A549 (cell line): ENCODE data around the gene CA10.

ENCODE experiments used
- EHMT2 ChIP-seq: fragments of 200-600 bp; sonication (generic); IDR thresholded peaks from 2 replicates; pipeline ENCODE4 v1.6.1; 2016; ENCODE audit warnings: antibody characterized with exemption, low read depth, mild to moderate bottlenecking, moderate library complexity
- RFX5 ChIP-seq: fragments of 450-650 bp; IDR thresholded peaks from 2 replicates; pipeline ENCODE4 v1.7.1; 2014; ENCODE audit warnings: antibody characterized with exemption, mild to moderate bottlenecking, moderate library complexity
- TF ChIP-seq, protein P1 (sequence below): fragments of 200-600 bp; sonication (generic); IDR thresholded peaks from 2 replicates; pipeline ENCODE4 v1.6.1; 2016; ENCODE audit warnings: antibody characterized with exemption, mild to moderate bottlenecking, moderate library complexity
- TF ChIP-seq, protein P2 (sequence below): fragments of >200 bp; sonication (Bioruptor Twin); formaldehyde crosslinking; IDR thresholded peaks from 3 replicates; pipeline ENCODE4 v1.5.1; 2016

DNA sequence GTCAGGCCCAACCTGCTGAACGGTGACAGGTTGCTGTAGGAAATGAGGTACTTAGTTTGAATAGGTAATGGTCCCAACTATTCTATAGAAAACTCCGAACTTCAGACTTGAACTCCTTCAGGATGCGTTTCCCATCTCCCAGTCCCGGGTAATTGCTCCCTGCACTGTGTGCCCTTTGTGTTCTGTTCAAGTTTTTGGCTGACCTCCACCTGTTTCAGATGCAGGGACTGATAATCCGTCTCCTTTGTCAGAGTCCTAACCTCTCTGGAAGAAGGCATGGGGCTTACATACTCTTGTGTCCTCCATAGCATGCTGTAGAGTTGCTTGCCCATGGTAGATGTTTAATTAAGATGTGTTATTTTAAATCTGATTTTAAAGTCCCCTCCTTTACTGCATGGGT lies 547.7 kb downstream of the CA10 start:
- TF ChIP-seq, protein P1, sequence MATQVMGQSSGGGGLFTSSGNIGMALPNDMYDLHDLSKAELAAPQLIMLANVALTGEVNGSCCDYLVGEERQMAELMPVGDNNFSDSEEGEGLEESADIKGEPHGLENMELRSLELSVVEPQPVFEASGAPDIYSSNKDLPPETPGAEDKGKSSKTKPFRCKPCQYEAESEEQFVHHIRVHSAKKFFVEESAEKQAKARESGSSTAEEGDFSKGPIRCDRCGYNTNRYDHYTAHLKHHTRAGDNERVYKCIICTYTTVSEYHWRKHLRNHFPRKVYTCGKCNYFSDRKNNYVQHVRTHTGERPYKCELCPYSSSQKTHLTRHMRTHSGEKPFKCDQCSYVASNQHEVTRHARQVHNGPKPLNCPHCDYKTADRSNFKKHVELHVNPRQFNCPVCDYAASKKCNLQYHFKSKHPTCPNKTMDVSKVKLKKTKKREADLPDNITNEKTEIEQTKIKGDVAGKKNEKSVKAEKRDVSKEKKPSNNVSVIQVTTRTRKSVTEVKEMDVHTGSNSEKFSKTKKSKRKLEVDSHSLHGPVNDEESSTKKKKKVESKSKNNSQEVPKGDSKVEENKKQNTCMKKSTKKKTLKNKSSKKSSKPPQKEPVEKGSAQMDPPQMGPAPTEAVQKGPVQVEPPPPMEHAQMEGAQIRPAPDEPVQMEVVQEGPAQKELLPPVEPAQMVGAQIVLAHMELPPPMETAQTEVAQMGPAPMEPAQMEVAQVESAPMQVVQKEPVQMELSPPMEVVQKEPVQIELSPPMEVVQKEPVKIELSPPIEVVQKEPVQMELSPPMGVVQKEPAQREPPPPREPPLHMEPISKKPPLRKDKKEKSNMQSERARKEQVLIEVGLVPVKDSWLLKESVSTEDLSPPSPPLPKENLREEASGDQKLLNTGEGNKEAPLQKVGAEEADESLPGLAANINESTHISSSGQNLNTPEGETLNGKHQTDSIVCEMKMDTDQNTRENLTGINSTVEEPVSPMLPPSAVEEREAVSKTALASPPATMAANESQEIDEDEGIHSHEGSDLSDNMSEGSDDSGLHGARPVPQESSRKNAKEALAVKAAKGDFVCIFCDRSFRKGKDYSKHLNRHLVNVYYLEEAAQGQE, result no peak
- TF ChIP-seq, protein P2, sequence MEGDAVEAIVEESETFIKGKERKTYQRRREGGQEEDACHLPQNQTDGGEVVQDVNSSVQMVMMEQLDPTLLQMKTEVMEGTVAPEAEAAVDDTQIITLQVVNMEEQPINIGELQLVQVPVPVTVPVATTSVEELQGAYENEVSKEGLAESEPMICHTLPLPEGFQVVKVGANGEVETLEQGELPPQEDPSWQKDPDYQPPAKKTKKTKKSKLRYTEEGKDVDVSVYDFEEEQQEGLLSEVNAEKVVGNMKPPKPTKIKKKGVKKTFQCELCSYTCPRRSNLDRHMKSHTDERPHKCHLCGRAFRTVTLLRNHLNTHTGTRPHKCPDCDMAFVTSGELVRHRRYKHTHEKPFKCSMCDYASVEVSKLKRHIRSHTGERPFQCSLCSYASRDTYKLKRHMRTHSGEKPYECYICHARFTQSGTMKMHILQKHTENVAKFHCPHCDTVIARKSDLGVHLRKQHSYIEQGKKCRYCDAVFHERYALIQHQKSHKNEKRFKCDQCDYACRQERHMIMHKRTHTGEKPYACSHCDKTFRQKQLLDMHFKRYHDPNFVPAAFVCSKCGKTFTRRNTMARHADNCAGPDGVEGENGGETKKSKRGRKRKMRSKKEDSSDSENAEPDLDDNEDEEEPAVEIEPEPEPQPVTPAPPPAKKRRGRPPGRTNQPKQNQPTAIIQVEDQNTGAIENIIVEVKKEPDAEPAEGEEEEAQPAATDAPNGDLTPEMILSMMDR, result no peak
- TF ChIP-seq EHMT2, result no peak
- no peak for TF ChIP-seq RFX5
